ENCODE data around the gene ELF4. TPM values are rescaled to one million over a fixed set of nuclear protein-coding genes. Genes with fewer than 3 reads are reported as not detected.

Gene ELF4
- total and polyA plus RNA-seq, 9 donors: 9.3 to 25.6 (median 20.2) TPM

GRCh38 chrX:130032552-130032951 is 77.7 kb downstream of the ELF4 start:
- TF ChIP-seq, protein P1, sequence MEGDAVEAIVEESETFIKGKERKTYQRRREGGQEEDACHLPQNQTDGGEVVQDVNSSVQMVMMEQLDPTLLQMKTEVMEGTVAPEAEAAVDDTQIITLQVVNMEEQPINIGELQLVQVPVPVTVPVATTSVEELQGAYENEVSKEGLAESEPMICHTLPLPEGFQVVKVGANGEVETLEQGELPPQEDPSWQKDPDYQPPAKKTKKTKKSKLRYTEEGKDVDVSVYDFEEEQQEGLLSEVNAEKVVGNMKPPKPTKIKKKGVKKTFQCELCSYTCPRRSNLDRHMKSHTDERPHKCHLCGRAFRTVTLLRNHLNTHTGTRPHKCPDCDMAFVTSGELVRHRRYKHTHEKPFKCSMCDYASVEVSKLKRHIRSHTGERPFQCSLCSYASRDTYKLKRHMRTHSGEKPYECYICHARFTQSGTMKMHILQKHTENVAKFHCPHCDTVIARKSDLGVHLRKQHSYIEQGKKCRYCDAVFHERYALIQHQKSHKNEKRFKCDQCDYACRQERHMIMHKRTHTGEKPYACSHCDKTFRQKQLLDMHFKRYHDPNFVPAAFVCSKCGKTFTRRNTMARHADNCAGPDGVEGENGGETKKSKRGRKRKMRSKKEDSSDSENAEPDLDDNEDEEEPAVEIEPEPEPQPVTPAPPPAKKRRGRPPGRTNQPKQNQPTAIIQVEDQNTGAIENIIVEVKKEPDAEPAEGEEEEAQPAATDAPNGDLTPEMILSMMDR (IDR thresholded peaks at IDR 0.05): no peak
- TF ChIP-seq POLR2A (IDR thresholded peaks at IDR 0.05): no peak
- DNase-seq: no peak
- no peaks in the 10 kb centered on the region for H3K36me3 ChIP-seq

DNA sequence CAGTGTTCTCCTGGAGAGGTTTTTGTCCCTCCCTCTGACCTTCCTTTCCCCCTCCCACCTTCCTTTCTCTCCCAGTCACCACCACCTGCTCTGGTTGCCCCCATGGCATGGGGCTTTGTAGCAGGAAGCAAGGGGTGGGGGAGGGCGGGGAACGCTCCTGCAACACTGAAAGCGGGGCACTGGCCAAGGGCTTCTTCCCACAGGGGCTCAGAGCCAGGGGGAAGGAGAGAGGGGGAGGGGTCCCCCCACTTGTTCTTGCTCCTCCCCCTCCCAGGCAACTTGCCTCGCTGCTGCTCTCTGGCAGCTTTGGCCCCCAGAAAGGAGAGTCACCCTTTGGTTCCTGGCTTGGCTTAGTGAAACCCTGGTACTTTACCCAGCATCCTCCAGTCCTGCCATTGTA is 79.5 kb downstream of the ELF4 start:
- 70 to 73% (median 72%) methylated on average over 4 of the region's 4 CpGs for WGBS, 3 donors
- TF ChIP-seq POLR2A (IDR thresholded peaks at IDR 0.05): no peak
- TF ChIP-seq, protein P1 (IDR thresholded peaks at IDR 0.05): no peak
- no peak for TF ChIP-seq EP300 (IDR thresholded peaks at IDR 0.05)
- no peaks in the 10 kb centered on the region for H3K4me1 ChIP-seq (ENCODE audit: insufficient read depth)
- H3K4me3 ChIP-seq: no peak overlapping the region
- no peak for DNase-seq
- intact Hi-C loops (cut with DNase I): no loop called here
- no peak overlapping the region for H3K27ac ChIP-seq
- H3K9me3 ChIP-seq: no peaks in the 10 kb centered on the region
- H3K36me3 ChIP-seq: no peaks in the 10 kb centered on the region
- no peaks in the 10 kb centered on the region for H3K27me3 ChIP-seq

More at GRCh38 chrX:130032552-130032951, 77.7 kb downstream of the ELF4 start:
- no peaks in the 10 kb centered on the region for H3K27me3 ChIP-seq
- H3K9me3 ChIP-seq: no peaks in the 10 kb centered on the region
- H3K4me3 ChIP-seq: no peak overlapping the region
- intact Hi-C loops (cut with DNase I): no loop called here
- H3K27ac ChIP-seq: no peak overlapping the region
- 74 to 82% (median 80%) methylated on average over 3 of the region's 3 CpGs for WGBS, 3 donors
- H3K4me1 ChIP-seq (ENCODE audit: insufficient read depth): no peaks in the 10 kb centered on the region

GRCh38 chrX:130028196-130028595 is 82.1 kb downstream of the ELF4 start:
- Histone ChIP-seq H3K27me3 (no peaks in the 10 kb centered on the region), H3K9me3 (no peaks in the 10 kb centered on the region), H3K4me1 (ENCODE audit: insufficient read depth) (peaks cover 1% of the 10 kb centered on the region), H3K36me3 (no peaks in the 10 kb centered on the region), H3K4me3 (no peak overlapping the region), H3K27ac (no peak overlapping the region)
- TF ChIP-seq EP300 (IDR thresholded peaks at IDR 0.05): no peak
- TF ChIP-seq, protein P1 (IDR thresholded peaks at IDR 0.05): no peak
- no peak for TF ChIP-seq POLR2A (IDR thresholded peaks at IDR 0.05)
- 68 to 72% (median 71%) methylated on average over 5 of the region's 5 CpGs for WGBS, 3 donors
- intact Hi-C loops (cut with DNase I): no loop called here
- DNase-seq: peak in 2 of 5 donors; percentile 36 to 47

DNA sequence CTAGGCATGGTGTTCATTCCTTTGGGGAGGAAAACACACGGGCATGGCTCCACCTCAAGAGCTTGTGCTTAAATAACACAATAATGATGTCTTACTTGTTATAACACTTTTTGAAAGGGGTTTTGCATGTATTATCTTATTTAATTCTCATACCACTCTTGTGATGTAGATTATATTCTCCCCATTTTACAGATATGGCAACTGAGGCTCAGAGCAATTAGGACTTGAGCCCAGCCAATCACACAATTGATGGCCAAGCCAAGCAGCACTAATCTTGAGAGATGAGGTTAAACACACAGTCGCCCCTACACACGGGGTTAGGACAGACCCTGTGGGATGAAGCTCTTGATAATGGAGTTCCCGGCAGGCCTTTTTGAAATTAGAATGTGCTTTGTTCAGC is 82.7 kb downstream of the ELF4 start:
- 72 to 82% (median 74%) methylated on average over 4 of the region's 4 CpGs for WGBS, 3 donors
- TF ChIP-seq EP300 (IDR thresholded peaks at IDR 0.05) (no peak), POLR2A (IDR thresholded peaks at IDR 0.05) (no peak)
- TF ChIP-seq, protein P1 (IDR thresholded peaks at IDR 0.05): no peak
- no peak for DNase-seq
- no peak overlapping the region for H3K27ac ChIP-seq
- no peaks in the 10 kb centered on the region for H3K27me3 ChIP-seq
- intact Hi-C loops (cut with DNase I): no loop called here
- H3K4me1 ChIP-seq (ENCODE audit: insufficient read depth): peaks cover 1% of the 10 kb centered on the region
- no peaks in the 10 kb centered on the region for H3K9me3 ChIP-seq
- H3K36me3 ChIP-seq: no peaks in the 10 kb centered on the region
- no peak overlapping the region for H3K4me3 ChIP-seq

All from ovary (tissue), 9 donors.